ENCODE measurements around the gene HIVEP1. TPM values are rescaled to one million over a fixed set of nuclear protein-coding genes. Genes with fewer than 3 reads are reported as not detected.

Gene HIVEP1
- total RNA-seq, 2 donors from 2014 or later, result 27.2 to 33.3 TPM

- DNase-seq, result no peak
- no peak for ATAC-seq
- intact Hi-C loops (cut with DNase I, micrococcal nuclease), result no loop called here
Measured at GRCh38 chr6:12189150-12189549, 177.0 kb downstream of the HIVEP1 start.

- intact Hi-C loops (cut with DNase I, micrococcal nuclease), result no loop called here
- DNase-seq (no peak), ATAC-seq (no peak)
Measured at GRCh38 chr6:12189661-12190060, 177.5 kb downstream of the HIVEP1 start.

DNA sequence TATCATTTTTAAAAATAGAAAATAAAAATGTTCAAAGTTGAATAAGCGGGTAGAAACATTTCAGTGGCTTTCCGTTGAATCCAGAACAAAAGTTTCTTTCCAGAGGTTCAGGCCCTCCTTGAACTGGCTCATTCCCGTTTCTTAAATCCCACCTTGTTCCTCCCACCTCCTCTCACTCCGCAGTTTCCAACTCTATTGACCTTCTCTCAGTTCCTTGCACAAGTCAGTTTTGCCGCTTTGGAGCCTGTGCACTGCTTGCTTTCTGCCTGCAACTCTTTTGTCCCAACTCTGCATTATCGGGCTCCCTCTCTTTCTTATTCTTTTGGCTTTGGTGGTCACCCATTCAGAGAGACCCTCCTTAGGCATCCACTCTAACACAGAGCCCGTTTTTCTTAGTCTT is 178.1 kb downstream of the HIVEP1 start:
- intact Hi-C loops (cut with DNase I, micrococcal nuclease), result no loop called here
- no peak for DNase-seq
- ATAC-seq, result no peak

GRCh38 chr6:12196326-12196936 is 184.3 kb downstream of the HIVEP1 start:
- no peak for ATAC-seq

GRCh38 chr6:12198851-12199250 is 186.7 kb downstream of the HIVEP1 start:
- ATAC-seq, result no peak
- intact Hi-C loops (cut with DNase I, micrococcal nuclease), result no loop called here
- no peak for DNase-seq

More at GRCh38 chr6:12196326-12196936, 184.3 kb downstream of the HIVEP1 start:
- no peak for DNase-seq
- intact Hi-C loops (cut with DNase I, micrococcal nuclease), result no loop called here

DNA sequence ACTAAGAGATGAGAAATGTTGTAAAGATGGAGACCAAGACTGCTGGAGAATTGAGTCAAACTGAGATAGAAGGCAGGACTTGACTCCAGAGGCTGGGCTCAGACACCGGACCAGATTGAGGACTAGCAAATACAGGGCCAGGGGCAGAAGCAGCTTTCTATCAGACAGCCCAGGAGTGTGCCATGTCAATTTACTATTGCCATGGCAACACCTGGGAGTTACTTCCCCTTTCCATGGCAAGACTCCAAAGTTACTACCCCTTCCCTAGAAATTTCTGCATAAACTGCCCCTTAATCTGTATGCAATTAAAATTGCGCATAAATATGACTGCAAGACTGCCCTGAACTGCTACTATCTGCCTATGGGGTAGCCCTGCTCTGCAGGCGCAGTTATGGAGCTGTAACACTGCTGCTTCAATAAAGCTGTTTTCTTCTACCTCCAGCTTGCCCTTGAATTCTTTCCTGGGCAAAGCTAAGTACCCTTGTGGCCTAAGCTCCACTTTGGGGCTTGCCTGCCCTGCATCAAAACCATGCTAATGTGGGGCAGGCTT is 188.0 kb downstream of the HIVEP1 start:
- no peak for DNase-seq
- no peak for ATAC-seq
- intact Hi-C loops (cut with DNase I, micrococcal nuclease), result no loop called here

- ATAC-seq (no peak), DNase-seq (no peak)
- intact Hi-C loops (cut with DNase I, micrococcal nuclease), result no loop called here
Measured at GRCh38 chr6:12200761-12201160, 188.6 kb downstream of the HIVEP1 start.

DNA sequence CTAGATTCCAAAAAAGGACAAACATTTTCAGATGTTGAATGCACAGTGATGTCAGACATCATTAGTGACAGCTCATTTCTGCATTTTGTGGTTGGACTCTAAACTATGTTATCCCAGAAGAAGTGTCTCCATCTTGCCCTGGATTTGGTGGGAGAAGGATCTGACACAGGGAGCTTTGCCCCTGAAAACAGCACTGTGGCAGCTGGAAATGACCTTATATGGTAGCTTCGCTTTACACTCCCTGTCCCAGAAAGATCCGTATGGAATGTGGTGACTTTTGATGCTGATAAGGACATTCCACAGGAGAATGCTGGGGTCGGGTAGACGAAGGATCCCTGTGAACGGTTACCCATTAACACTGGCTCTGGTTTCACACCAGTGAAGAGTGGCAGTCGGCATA is 190.9 kb downstream of the HIVEP1 start:
- intact Hi-C loops (cut with DNase I, micrococcal nuclease), result no loop called here
- ATAC-seq (no peak), DNase-seq (no peak)

DNA sequence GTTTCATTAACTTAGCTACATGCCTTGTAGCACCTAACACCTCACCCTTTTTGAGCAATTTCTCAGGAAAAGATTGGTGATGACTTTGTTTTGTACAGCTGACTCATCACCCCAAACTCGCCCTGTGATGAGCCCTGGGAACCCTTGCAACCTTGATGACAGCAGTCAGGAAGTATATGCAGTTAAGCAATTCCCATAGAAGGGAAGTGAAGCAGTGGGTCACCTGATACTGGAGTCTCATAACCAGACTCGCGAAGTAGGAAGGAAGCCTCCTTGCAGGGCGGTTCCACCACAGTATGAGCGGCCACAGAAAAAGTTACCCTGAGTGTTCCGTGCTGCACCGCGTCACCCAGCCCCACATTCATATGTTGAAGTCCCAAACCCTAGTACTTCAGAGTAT is 196.1 kb downstream of the HIVEP1 start:
- intact Hi-C loops (cut with DNase I, micrococcal nuclease), result no loop called here
- peak in 1 of 2 donors; percentile 24 for DNase-seq
- no peak for ATAC-seq

DNA sequence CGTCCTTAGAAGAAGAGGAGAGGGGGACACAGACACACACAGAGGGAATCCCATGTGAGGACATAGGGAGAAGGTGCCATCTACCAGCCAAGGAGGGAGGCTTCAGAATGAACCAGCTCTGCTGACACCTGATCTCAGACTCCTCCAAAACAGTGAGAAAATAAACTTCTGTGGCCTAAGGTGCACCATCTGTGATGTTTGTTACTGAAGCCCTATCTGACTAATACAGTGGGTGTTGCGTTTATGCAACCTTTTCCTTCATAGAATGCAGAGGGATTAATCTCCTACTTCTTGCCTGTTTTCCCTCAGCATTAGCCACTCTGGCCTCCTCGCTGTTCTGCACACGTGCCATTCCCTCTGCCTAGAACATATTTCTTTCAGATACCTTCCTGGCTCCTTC is 196.6 kb downstream of the HIVEP1 start:
- ATAC-seq (no peak), DNase-seq (no peak)
- intact Hi-C loops (cut with DNase I, micrococcal nuclease), result no loop called here

Other genes starting within 250 kb of the HIVEP1 start
- 100 to 1,000 TPM; 106 to 124 TPM for gene ADTRP, start 233.5 kb upstream of the HIVEP1 start, total RNA-seq

Data from left colon (tissue), 2 donors.